Measurements from ENCODE around the gene ANKDD1B.

Gene ANKDD1B

DNA sequence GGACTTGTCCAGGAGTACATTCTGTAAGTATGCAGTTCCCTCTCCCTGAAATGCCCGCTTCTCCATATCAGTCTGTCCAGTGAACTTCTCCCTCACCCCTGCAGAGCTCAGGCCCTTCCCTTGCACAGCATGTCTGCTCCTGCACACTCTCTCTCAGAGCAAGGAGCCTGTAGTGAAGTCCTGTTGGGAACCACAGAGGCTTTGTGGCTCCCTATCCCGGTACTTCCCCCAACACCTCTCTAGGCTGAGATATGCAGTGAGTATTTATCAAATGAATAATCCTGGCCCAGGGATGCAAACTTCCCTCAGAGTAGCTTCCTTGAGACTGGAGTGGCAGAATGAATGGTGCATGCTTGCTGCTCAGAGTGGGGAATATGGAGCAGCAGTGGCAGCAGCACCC, 57.2 kb downstream of the ANKDD1B start:
- H3K27me3 ChIP-seq (ENCODE audit: control insufficient read depth, insufficient read depth, low read length), result no peaks in the 10 kb centered on the region
- no peak overlapping the region for H3K9ac ChIP-seq (ENCODE audit: low read length)
- no peaks in the 10 kb centered on the region for H3K4me1 ChIP-seq (ENCODE audit: control insufficient read depth, insufficient read depth, low read length)
- no peak overlapping the region for H3K4me3 ChIP-seq (ENCODE audit: low read length)
- no peaks in the 10 kb centered on the region for H3K36me3 ChIP-seq (ENCODE audit: control insufficient read depth, insufficient read depth, low read length)
- no peak overlapping the region for H3K27ac ChIP-seq (ENCODE audit: low read depth, low read length)

DNA sequence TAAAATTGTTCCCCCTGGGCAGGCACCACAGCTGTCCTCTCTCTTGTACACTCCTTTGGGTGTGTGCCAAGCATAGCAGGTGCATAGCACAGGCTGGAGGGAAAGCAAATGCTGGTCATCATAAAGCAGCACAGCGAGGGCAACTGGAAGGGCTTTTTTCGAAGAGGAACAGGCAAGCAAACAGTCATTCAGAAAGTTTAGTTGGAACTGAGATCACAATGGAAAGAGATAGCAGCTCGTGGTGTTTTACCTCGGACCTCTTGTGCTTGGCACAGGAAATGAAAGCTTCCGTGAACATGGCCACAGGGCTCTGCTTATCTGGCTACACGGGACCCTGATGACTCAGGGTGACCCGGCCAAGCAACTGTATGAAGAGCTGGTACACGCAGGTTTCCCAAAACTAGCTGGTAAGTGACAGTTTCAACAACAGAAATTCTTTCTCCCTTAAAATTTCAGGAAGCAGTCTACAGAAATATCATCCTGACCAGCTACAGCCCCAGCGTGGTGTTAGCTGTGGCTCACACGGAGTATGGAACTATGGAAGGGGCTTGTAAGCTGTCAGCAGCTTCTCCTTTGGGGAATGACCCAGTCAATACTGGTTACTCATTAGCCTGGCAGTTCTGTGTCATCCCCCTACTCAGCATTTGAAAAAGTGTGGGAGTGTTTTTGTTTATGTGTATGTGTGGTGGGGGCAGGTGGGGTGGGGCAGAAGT, 57.9 kb downstream of the ANKDD1B start:
- peak overlapping the region; percentile 44 for H3K4me3 ChIP-seq (ENCODE audit: low read length)
- H3K9ac ChIP-seq (ENCODE audit: low read length), result no peak overlapping the region
- H3K27me3 ChIP-seq (ENCODE audit: control insufficient read depth, insufficient read depth, low read length), result no peaks in the 10 kb centered on the region
- no peaks in the 10 kb centered on the region for H3K36me3 ChIP-seq (ENCODE audit: control insufficient read depth, insufficient read depth, low read length)
- H3K27ac ChIP-seq (ENCODE audit: low read depth, low read length), result no peak overlapping the region
- no peaks in the 10 kb centered on the region for H3K4me1 ChIP-seq (ENCODE audit: control insufficient read depth, insufficient read depth, low read length)

DNA sequence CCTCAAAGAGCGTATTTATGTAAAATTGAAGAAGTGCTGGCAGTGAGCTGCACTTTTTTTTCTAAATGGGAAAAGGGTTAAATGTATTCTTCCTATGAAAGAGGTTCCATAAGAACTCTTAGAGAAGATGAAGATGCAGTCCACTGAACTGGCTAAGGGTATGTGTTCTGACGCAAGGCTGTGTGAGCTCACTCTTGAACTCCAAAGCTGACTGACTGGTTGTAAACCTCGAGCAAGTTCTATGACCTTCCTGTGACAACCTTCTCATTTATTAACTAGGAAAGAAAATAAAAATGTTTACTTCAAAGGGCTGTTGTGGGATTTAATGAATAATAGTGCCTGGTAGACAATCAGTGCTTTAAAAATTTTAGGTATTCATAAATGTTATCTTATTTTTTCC, 59.3 kb downstream of the ANKDD1B start:
- Histone ChIP-seq H3K9ac (ENCODE audit: low read length) (no peak overlapping the region), H3K27me3 (ENCODE audit: control insufficient read depth, insufficient read depth, low read length) (no peaks in the 10 kb centered on the region), H3K4me3 (ENCODE audit: low read length) (no peak overlapping the region), H3K36me3 (ENCODE audit: control insufficient read depth, insufficient read depth, low read length) (no peaks in the 10 kb centered on the region), H3K27ac (ENCODE audit: low read depth, low read length) (no peak overlapping the region), H3K4me1 (ENCODE audit: control insufficient read depth, insufficient read depth, low read length) (no peaks in the 10 kb centered on the region)

DNA sequence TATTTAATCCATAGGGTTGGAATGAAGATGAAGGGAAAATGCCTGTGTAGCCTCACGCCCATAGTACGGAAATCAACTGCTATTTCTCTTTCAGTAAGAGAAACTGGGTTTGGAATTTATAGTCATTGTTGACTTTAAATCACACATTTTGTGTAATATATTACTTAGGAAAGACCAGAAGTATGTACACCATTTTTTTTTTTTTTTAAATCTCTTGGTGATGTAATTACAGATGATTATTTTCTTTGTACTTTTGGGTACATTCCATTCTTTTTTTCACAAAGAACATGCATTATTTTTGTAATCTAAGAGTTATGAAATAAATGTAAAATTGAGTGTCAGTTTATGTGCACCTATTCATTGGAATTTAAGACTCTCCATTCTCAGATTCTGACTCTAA, 60.3 kb downstream of the ANKDD1B start:
- Histone ChIP-seq H3K4me3 (ENCODE audit: low read length) (no peak overlapping the region), H3K4me1 (ENCODE audit: control insufficient read depth, insufficient read depth, low read length) (no peaks in the 10 kb centered on the region), H3K9ac (ENCODE audit: low read length) (no peak overlapping the region), H3K27ac (ENCODE audit: low read depth, low read length) (no peak overlapping the region), H3K36me3 (ENCODE audit: control insufficient read depth, insufficient read depth, low read length) (no peaks in the 10 kb centered on the region), H3K27me3 (ENCODE audit: control insufficient read depth, insufficient read depth, low read length) (no peaks in the 10 kb centered on the region)

DNA sequence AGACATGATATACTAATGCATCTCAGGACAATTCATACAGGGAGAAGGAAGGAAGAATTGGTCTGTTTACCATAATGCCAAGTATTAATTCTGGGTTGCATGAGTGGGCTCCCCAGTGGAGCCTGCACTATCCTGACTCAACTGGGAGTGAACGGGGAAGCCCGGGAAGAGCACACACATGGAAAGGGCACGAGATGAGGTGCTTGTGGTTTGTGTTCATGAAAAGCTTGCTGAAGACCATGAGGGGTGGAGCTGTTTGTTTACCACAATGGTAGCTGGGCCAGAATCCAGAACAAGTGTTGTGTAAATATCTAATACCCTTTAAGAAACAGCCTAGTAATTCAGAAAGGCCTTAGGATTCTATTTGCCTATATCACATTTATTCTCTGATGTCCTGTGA, 61.4 kb downstream of the ANKDD1B start:
- Histone ChIP-seq H3K4me3 (ENCODE audit: low read length) (no peak overlapping the region), H3K4me1 (ENCODE audit: control insufficient read depth, insufficient read depth, low read length) (no peaks in the 10 kb centered on the region), H3K27ac (ENCODE audit: low read depth, low read length) (no peak overlapping the region), H3K9ac (ENCODE audit: low read length) (no peak overlapping the region), H3K36me3 (ENCODE audit: control insufficient read depth, insufficient read depth, low read length) (no peaks in the 10 kb centered on the region), H3K27me3 (ENCODE audit: control insufficient read depth, insufficient read depth, low read length) (no peaks in the 10 kb centered on the region)

DNA sequence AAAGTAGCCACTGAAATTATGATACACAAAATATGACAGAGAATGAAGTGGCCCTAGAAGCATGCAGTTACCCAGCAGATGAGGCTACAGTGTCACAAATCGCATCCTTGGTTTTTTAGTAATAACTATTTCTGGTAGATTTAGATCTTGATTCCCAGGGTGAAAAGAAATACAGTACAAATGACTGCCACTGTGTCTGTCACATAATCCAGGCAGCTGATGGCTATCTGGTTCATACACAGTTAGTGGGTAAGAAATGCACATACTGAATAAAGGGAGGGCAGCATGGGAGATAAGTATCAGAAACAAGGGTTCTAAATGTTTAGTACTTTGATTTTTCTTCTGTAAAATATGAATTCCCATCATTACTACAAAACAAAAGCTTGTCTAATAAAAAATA, 64.5 kb downstream of the ANKDD1B start:
- no peak overlapping the region for H3K9ac ChIP-seq (ENCODE audit: low read length)
- H3K27ac ChIP-seq (ENCODE audit: low read depth, low read length), result no peak overlapping the region

DNA sequence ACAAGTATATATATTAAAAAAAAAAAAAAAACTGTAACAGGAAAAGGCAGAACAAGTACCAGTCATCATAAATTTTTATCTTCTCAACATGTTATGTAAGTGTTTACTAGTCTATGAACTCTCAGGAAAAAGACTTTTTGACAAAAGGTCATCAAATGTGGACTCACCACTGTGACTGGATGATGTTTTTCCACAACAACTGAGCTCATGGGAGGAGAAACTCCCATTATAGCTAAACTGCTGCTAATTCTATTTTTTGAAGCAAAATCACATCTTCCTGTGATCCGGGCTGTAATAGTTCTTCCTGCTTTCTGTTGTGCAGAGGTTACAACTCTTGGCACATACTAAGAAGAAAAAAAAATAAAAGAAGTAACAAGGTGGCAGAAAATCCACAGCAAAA, 66.4 kb downstream of the ANKDD1B start:
- Histone ChIP-seq H3K4me3 (ENCODE audit: low read length) (no peak overlapping the region), H3K4me1 (ENCODE audit: control insufficient read depth, insufficient read depth, low read length) (peaks cover 2% of the 10 kb centered on the region), H3K9ac (ENCODE audit: low read length) (no peak overlapping the region), H3K27ac (ENCODE audit: low read depth, low read length) (no peak overlapping the region), H3K36me3 (ENCODE audit: control insufficient read depth, insufficient read depth, low read length) (no peaks in the 10 kb centered on the region), H3K27me3 (ENCODE audit: control insufficient read depth, insufficient read depth, low read length) (no peaks in the 10 kb centered on the region)

More for the DNA sequence above, 64.5 kb downstream of the ANKDD1B start:
- Histone ChIP-seq H3K36me3 (ENCODE audit: control insufficient read depth, insufficient read depth, low read length) (no peaks in the 10 kb centered on the region), H3K4me3 (ENCODE audit: low read length) (no peak overlapping the region), H3K4me1 (ENCODE audit: control insufficient read depth, insufficient read depth, low read length) (no peaks in the 10 kb centered on the region), H3K27me3 (ENCODE audit: control insufficient read depth, insufficient read depth, low read length) (no peaks in the 10 kb centered on the region)

DNA sequence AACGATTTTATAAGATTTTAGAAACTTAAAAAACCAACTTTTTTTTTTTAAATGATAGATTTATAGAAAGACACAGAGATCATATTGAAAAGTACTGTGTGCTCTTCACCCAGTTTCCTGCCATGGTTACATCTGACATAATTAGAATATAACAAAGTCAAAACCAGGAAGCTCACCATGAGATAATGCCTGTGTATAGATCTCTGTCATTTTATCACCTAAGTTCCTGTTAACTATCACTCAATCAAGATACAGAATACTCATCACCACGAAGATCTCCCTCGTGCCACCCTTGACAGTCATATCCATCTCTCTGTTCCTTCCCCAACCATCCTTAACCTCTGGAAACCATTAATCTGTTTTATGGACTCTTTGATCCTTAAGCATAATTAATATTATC, 66.9 kb downstream of the ANKDD1B start:
- H3K9ac ChIP-seq (ENCODE audit: low read length), result no peak overlapping the region
- no peaks in the 10 kb centered on the region for H3K27me3 ChIP-seq (ENCODE audit: control insufficient read depth, insufficient read depth, low read length)
- H3K4me3 ChIP-seq (ENCODE audit: low read length), result no peak overlapping the region
- H3K27ac ChIP-seq (ENCODE audit: low read depth, low read length), result no peak overlapping the region
- H3K4me1 ChIP-seq (ENCODE audit: control insufficient read depth, insufficient read depth, low read length), result peaks cover 2% of the 10 kb centered on the region
- H3K36me3 ChIP-seq (ENCODE audit: control insufficient read depth, insufficient read depth, low read length), result no peaks in the 10 kb centered on the region

DNA sequence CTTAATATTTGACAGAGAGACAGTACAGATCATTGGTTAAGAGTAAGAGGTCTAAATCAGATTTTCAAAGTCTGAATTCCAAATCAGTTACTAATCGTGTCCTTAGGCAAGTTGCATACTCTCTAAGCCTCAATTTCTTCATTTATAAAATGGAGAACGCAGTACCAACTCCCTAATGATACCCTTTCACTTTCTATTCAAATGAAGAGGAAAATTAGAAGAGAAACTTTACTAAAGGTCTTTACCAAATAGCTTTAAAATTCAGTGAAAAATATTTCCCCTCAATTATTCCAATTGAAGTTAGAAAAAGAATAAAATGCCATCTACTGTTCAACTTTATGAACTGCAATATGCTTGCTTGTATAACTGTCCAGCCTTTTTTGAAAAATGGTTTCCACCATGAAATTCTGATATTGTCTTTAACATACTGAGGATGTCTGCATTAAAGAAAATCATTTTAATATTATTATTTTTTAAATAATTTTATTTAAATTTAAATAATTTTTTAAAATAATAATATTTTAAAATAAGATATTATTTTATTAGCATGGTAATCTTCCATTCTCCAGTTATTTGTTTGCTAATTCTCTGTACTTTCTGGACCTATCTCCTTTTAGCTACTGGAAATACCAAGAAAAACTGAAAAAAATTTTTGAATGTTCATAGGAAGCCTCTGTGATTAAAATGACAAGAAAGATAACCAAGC, 70.0 kb downstream of the ANKDD1B start:
- H3K36me3 ChIP-seq (ENCODE audit: control insufficient read depth, insufficient read depth, low read length), result peaks cover 6% of the 10 kb centered on the region
- H3K27ac ChIP-seq (ENCODE audit: low read depth, low read length), result no peak overlapping the region
- no peak overlapping the region for H3K4me3 ChIP-seq (ENCODE audit: low read length)
- H3K9ac ChIP-seq (ENCODE audit: low read length), result no peak overlapping the region
- H3K4me1 ChIP-seq (ENCODE audit: control insufficient read depth, insufficient read depth, low read length), result peaks cover 2% of the 10 kb centered on the region
- no peaks in the 10 kb centered on the region for H3K27me3 ChIP-seq (ENCODE audit: control insufficient read depth, insufficient read depth, low read length)

DNA sequence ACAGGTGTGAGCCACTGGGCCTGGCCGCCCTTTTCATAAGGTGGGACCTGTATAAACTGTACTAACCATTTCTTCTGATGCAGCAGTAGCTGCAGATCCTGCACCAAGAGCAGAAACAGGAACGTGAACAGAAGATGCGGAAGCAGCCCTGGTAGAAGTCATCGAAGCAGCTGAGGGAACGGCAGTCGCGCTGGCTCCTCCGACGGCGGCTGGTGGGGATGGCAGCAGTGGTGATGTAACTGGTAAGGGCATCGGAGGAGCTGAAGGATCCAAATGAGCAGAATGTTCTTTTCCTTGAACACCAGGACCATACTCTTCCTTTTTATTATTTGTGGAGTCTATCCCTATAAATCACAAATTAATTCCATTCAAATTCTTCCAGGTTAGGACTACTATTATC, 73.9 kb downstream of the ANKDD1B start:
- Histone ChIP-seq H3K27me3 (ENCODE audit: control insufficient read depth, insufficient read depth, low read length) (no peaks in the 10 kb centered on the region), H3K4me3 (ENCODE audit: low read length) (no peak overlapping the region), H3K36me3 (ENCODE audit: control insufficient read depth, insufficient read depth, low read length) (peaks cover 7% of the 10 kb centered on the region), H3K4me1 (ENCODE audit: control insufficient read depth, insufficient read depth, low read length) (peaks cover 2% of the 10 kb centered on the region), H3K9ac (ENCODE audit: low read length) (no peak overlapping the region), H3K27ac (ENCODE audit: low read depth, low read length) (no peak overlapping the region)

DNA sequence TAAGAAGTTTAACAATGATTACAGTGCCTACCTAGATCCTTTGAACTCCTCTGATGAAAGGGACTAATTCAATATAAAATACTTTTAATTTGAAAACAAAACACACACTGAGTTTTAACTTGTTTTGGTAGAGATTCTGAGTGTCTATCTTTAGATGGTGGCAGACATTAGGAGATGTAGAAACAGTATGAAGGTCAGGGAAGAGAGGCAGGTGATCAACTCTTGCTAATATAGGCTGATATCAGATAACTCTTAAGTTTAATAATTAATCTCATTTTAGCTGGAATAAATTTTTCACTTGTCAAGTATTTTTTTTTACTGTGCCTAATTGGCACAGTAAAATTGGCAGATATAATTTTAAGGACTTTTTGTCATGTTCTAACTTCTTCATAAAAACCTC, 75.2 kb downstream of the ANKDD1B start:
- Histone ChIP-seq H3K4me1 (ENCODE audit: control insufficient read depth, insufficient read depth, low read length) (peaks cover 2% of the 10 kb centered on the region), H3K27me3 (ENCODE audit: control insufficient read depth, insufficient read depth, low read length) (no peaks in the 10 kb centered on the region), H3K36me3 (ENCODE audit: control insufficient read depth, insufficient read depth, low read length) (peaks cover 9% of the 10 kb centered on the region), H3K4me3 (ENCODE audit: low read length) (no peak overlapping the region), H3K9ac (ENCODE audit: low read length) (no peak overlapping the region), H3K27ac (ENCODE audit: low read depth, low read length) (no peak overlapping the region)

DNA sequence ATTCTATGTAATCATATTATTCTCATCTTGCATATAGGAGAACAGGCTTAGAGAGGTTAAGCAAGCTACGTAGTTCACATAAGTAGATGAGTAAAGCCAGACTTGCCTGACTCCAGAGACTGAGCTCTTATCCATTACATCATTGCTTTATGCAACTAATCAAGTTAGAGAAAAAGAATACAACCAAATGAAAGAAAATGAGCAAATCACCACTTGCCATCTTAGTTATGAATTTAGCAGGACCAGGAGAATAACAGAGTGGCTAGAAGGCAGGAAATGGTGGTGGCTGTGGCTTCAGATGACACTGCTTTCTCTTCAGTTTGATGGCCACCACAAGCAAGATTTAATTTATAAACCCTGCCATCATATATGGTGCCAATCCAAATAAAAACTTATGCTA, 79.4 kb downstream of the ANKDD1B start:
- Histone ChIP-seq H3K4me1 (ENCODE audit: control insufficient read depth, insufficient read depth, low read length) (no peaks in the 10 kb centered on the region), H3K4me3 (ENCODE audit: low read length) (no peak overlapping the region), H3K27me3 (ENCODE audit: control insufficient read depth, insufficient read depth, low read length) (no peaks in the 10 kb centered on the region), H3K9ac (ENCODE audit: low read length) (no peak overlapping the region), H3K27ac (ENCODE audit: low read depth, low read length) (no peak overlapping the region), H3K36me3 (ENCODE audit: control insufficient read depth, insufficient read depth, low read length) (peaks cover 6% of the 10 kb centered on the region)

DNA sequence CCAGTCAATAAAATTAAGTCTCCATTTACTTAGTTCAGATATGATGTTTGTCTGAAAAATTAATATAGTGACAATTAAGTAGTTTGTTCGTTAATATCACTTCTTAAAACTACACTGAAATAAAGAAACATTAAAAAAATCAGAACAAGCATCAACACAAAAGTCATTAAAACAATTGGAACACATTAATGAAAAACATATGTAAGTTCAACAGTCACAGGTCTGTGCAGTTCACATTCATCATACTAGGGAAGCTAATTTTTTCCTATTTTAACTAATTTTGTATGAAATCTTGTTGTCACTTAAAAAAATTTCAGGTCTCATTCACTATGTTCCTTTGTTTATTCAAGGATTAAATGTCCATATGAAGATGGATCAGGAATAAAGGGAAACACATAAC, 83.5 kb downstream of the ANKDD1B start:
- peaks cover 5% of the 10 kb centered on the region for H3K36me3 ChIP-seq (ENCODE audit: control insufficient read depth, insufficient read depth, low read length)
- no peaks in the 10 kb centered on the region for H3K27me3 ChIP-seq (ENCODE audit: control insufficient read depth, insufficient read depth, low read length)
- no peak overlapping the region for H3K9ac ChIP-seq (ENCODE audit: low read length)
- no peak overlapping the region for H3K4me3 ChIP-seq (ENCODE audit: low read length)
- H3K27ac ChIP-seq (ENCODE audit: low read depth, low read length), result no peak overlapping the region
- H3K4me1 ChIP-seq (ENCODE audit: control insufficient read depth, insufficient read depth, low read length), result no peaks in the 10 kb centered on the region

Data from rectal smooth muscle tissue (tissue), 1 donor.